Measurements from ENCODE around the gene PLCB4.

Gene PLCB4

DNA sequence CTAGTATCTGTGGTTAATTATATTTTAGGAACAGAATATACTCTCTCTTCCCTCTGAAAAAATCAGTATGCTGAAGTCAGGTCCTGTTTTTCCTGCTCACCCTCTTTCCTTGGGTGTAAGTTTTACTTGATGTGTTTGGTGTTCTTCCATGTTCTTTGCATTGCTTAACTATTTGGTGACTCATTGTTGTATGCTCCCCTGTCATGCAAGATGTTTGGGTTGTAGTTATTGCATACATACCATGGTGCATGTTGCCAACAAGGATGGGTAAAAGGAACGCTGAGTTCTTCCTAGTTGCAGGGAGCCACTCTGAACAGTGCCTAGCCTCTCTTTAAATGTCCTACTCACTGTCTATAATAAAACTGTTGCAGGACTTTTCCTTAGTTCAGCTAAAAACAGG is 237.6 kb downstream of the PLCB4 start:
- intact Hi-C loops (cut with DNase I; ENCODE audit: low total_unique reads) = no loop called here
- Histone ChIP-seq H3K36me3 (no peaks in the 10 kb centered on the region), H3K27ac (no peak overlapping the region)

DNA sequence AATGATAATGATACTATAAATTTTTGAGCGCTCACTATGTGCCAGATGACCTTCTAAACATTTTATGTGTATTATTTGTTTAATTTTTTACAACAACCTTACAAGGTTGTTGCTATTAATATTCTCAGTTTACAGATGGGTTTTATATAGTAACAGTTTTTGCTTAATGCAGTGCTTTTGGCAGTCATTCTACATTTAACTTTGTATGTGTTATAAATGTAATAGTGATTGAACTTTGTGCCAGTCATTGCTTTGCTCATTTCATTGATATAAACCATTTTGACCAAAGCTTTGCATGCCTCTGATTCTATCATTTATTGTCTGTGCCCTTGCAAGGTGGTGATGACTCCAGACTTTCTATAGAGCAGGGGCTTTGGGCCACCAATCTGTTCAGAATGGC is 239.2 kb downstream of the PLCB4 start:
- DNase-seq = no peak
- Histone ChIP-seq H3K9me3 (no peaks in the 10 kb centered on the region), H3K27me3 (no peaks in the 10 kb centered on the region), H3K27ac (no peak overlapping the region), H3K4me3 (no peak overlapping the region), H3K36me3 (no peaks in the 10 kb centered on the region), H3K4me1 (peaks cover 0 to 14% (median 2%) of the 10 kb centered on the region in 4 donors)
- intact Hi-C loops (cut with DNase I; ENCODE audit: low total_unique reads) = no loop called here
- TF ChIP-seq, protein P1, sequence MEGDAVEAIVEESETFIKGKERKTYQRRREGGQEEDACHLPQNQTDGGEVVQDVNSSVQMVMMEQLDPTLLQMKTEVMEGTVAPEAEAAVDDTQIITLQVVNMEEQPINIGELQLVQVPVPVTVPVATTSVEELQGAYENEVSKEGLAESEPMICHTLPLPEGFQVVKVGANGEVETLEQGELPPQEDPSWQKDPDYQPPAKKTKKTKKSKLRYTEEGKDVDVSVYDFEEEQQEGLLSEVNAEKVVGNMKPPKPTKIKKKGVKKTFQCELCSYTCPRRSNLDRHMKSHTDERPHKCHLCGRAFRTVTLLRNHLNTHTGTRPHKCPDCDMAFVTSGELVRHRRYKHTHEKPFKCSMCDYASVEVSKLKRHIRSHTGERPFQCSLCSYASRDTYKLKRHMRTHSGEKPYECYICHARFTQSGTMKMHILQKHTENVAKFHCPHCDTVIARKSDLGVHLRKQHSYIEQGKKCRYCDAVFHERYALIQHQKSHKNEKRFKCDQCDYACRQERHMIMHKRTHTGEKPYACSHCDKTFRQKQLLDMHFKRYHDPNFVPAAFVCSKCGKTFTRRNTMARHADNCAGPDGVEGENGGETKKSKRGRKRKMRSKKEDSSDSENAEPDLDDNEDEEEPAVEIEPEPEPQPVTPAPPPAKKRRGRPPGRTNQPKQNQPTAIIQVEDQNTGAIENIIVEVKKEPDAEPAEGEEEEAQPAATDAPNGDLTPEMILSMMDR (IDR thresholded peaks at IDR 0.05) = no peak

More for the DNA sequence above, 237.6 kb downstream of the PLCB4 start:
- no peak for DNase-seq
- Histone ChIP-seq H3K4me1 (peaks cover 0 to 18% (median 2%) of the 10 kb centered on the region in 4 donors), H3K27me3 (no peaks in the 10 kb centered on the region), H3K9me3 (no peaks in the 10 kb centered on the region), H3K4me3 (no peak overlapping the region)
- TF ChIP-seq, protein P1 (IDR thresholded peaks at IDR 0.05) = no peak

DNA sequence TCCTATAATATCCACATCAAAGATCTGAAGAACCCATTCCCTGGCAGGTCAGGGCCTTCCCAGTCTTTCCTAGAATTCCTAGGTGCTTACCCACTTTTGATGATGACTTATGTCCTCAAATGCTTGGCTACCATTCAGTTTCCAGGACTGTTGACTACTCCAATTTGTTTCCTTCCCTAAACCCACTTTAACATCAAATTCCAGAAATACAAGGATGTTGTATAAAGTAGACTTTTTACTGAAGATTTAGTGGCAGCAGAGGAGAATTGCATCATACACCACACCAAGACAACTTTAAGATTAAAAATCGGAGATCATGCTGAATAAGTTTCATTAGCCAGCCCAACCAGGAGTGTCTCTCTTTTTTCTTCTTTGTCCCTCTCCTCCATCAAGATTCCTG is 242.2 kb downstream of the PLCB4 start:
- H3K9me3 ChIP-seq = no peaks in the 10 kb centered on the region
- peaks cover 0 to 14% (median 2%) of the 10 kb centered on the region in 4 donors for H3K4me1 ChIP-seq
- intact Hi-C loops (cut with DNase I; ENCODE audit: low total_unique reads) = no loop called here
- no peak overlapping the region for H3K4me3 ChIP-seq
- H3K27me3 ChIP-seq = no peaks in the 10 kb centered on the region
- H3K27ac ChIP-seq = no peak overlapping the region
- TF ChIP-seq, protein P1 (IDR thresholded peaks at IDR 0.05) = no peak
- DNase-seq = no peak
- no peaks in the 10 kb centered on the region for H3K36me3 ChIP-seq

DNA sequence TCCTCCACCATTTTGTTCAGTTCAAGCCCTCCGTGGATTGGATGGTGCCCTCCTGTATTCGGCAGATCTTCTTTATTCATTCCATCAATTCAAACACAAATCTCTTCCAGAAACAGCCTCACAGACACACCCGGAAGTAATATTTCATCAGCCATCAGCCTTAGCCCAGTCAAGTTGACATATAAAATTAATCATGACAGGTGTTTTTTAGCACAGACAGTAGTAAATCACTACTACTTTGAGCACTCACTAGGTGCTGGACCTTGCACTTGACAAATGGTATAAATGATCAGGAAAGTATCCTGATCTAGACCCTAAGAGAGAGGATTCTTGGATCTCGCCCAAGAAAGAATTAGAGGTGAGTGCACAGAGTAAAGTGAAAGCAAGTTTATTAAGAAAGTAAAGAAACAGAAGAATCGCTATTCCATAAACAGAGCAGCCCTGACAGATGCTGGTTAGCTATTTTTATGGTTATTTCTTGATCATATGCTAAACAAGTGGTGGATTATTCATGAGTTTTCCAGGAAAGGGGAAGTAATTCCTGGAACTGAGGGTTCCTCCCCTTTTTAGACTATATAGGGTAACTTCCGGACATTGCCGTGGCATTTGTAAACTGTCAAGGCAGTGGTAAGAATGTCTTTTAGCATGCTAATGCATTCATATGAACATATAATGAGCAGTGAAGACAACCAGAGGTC is 250.9 kb downstream of the PLCB4 start:
- Histone ChIP-seq H3K27ac (no peak overlapping the region), H3K4me1 (peaks cover 0 to 6% (median 0%) of the 10 kb centered on the region in 4 donors), H3K4me3 (no peak overlapping the region), H3K9me3 (no peaks in the 10 kb centered on the region), H3K36me3 (no peaks in the 10 kb centered on the region), H3K27me3 (no peaks in the 10 kb centered on the region)
- intact Hi-C loops (cut with DNase I; ENCODE audit: low total_unique reads) = loop anchor here (10.0 kb wide), 1 partner anchor 45 kb away; no protein-coding TSS in a partner anchor
- DNase-seq = no peak
- TF ChIP-seq, protein P1 (IDR thresholded peaks at IDR 0.05) = no peak

DNA sequence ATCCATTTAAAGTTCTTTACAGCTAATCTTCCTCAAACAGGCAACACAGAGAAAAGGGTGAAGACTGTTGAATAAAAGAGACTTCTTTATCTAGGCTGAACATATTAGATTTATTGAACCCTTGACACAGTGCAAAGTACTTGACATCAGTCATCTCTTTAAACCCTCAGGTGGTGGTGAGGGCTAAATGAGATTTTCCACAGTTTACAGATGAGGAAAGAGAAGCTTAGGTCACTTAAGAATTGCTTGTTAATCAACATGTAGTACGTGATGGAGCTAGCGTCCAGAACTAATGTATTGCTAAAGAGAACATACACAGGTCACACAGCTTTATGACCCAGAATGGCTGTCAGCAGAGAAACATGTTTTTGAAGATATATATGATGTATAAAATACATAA is 252.1 kb downstream of the PLCB4 start:
- H3K4me3 ChIP-seq = no peak overlapping the region
- H3K4me1 ChIP-seq = peaks cover 0 to 6% (median 0%) of the 10 kb centered on the region in 4 donors
- TF ChIP-seq, protein P1 (IDR thresholded peaks at IDR 0.05) = no peak
- no peaks in the 10 kb centered on the region for H3K36me3 ChIP-seq
- intact Hi-C loops (cut with DNase I; ENCODE audit: low total_unique reads) = loop anchor here (10.0 kb wide), 1 partner anchor 46 kb away; no protein-coding TSS in a partner anchor
- H3K9me3 ChIP-seq = no peaks in the 10 kb centered on the region
- H3K27ac ChIP-seq = no peak overlapping the region
- no peak for DNase-seq
- no peaks in the 10 kb centered on the region for H3K27me3 ChIP-seq
